GM23338 (cell line): ENCODE data around the gene DAB1. TPM values are rescaled to one million over a fixed set of nuclear protein-coding genes. Genes with fewer than 3 reads are reported as not detected.
A peak's percentile ranks its signal among the peaks of the same experiment; 100 is the strongest.

Experiments
- ATAC-seq: fragments of 200-7000 bp; cut with Tn5 transposase; 3 replicates; pipeline ENCODE4 v1.9.1; 2020
- DNase-seq: peaks from one replicate; pipeline ENCODE4 v3.0.0-alpha.2; 2015; ENCODE audit warnings: low spot score
- H2AFZ ChIP-seq: fragments of 200-600 bp; sonication (generic); 2 replicates; pipeline ENCODE4 v1.8.0; 2016; ENCODE audit warnings: antibody characterized with exemption, mild to moderate bottlenecking, moderate library complexity
- H3F3A ChIP-seq: fragments of 200-600 bp; sonication (generic); replicated peaks from 2 replicates; pipeline ENCODE4 v1.8.0; 2017; ENCODE audit warnings: antibody characterized with exemption, mixed run types, low read depth
- H3K27ac ChIP-seq: fragments of 200-600 bp; sonication (generic); 2 replicates; pipeline ENCODE4 v1.6.1; 2016; ENCODE audit warnings: low read depth
- H3K27me3 ChIP-seq: fragments of 200-600 bp; sonication (generic); 2 replicates; pipeline ENCODE4 v1.8.0; 2016; ENCODE audit warnings: mild to moderate bottlenecking, mixed run types, moderate library complexity; ENCODE audit not compliant: insufficient read depth
- H3K36me3 ChIP-seq: fragments of 200-600 bp; sonication (generic); 2 replicates; pipeline ENCODE4 v1.8.0; 2016; ENCODE audit warnings: mild to moderate bottlenecking; ENCODE audit not compliant: insufficient read depth
- H3K4me1 ChIP-seq: fragments of 200-600 bp; sonication (generic); 2 replicates; pipeline ENCODE4 v1.8.0; 2016; ENCODE audit warnings: mild to moderate bottlenecking, moderate library complexity; ENCODE audit not compliant: insufficient read depth
- H3K4me2 ChIP-seq: fragments of 200-600 bp; sonication (generic); 2 replicates; pipeline ENCODE4 v1.7.1; 2017; ENCODE audit warnings: mixed run types
- H3K4me3 ChIP-seq: fragments of 200-600 bp; sonication (generic); 2 replicates; pipeline ENCODE4 v1.6.1; 2016; ENCODE audit warnings: mixed run types
- H3K79me2 ChIP-seq: fragments of 200-600 bp; sonication (generic); replicated peaks from 2 replicates; pipeline ENCODE4 v1.8.0; 2017; ENCODE audit warnings: mild to moderate bottlenecking; ENCODE audit not compliant: insufficient read depth
- H3K9me2 ChIP-seq: fragments of 200-600 bp; sonication (generic); 2 replicates; pipeline ENCODE4 v1.8.0; 2017; ENCODE audit not compliant: insufficient read depth
- H4K20me1 ChIP-seq: fragments of 200-600 bp; sonication (generic); replicated peaks from 2 replicates; pipeline ENCODE4 v1.8.0; 2017; ENCODE audit warnings: mild to moderate bottlenecking; ENCODE audit not compliant: insufficient read depth
- H3K27ac Mint-ChIP-seq: 2 replicates; pipeline ENCODE4 v1.8.0; 2020; ENCODE audit warnings: inconsistent platforms, mild to moderate bottlenecking, moderate library complexity, mixed read lengths
- H3K27me3 Mint-ChIP-seq: 3 replicates; pipeline ENCODE4 v1.8.0; 2022; ENCODE audit warnings: low read depth, mild to moderate bottlenecking, moderate library complexity, mixed read lengths, inconsistent platforms; ENCODE audit not compliant: insufficient read depth, poor library complexity
- H3K36me3 Mint-ChIP-seq: 3 replicates; pipeline ENCODE4 v1.8.0; 2021; ENCODE audit warnings: low read depth, mild to moderate bottlenecking, inconsistent platforms, moderate library complexity, mixed read lengths
- H3K4me1 Mint-ChIP-seq: 3 replicates; pipeline ENCODE4 v1.8.0; 2020; ENCODE audit warnings: mild to moderate bottlenecking, inconsistent platforms, mixed read lengths
- H3K4me3 Mint-ChIP-seq: 3 replicates; pipeline ENCODE4 v1.8.0; 2021; ENCODE audit warnings: moderate library complexity, mild to moderate bottlenecking, inconsistent platforms, mixed read lengths
- H3K9me3 Mint-ChIP-seq: 3 replicates; pipeline ENCODE4 v1.8.0; 2020; ENCODE audit warnings: moderate library complexity, mild to moderate bottlenecking, inconsistent platforms, mixed read lengths
- CREB1 ChIP-seq: fragments of 250-450 bp; sonication (Bioruptor Pico); IDR thresholded peaks from 2 replicates; pipeline ENCODE4 v1.5.0; 2020; ENCODE audit warnings: low read depth, mild to moderate bottlenecking, moderate library complexity
- EZH2 ChIP-seq: fragments of 200-600 bp; sonication (generic); IDR thresholded peaks from one replicate; pipeline ENCODE4 v1.8.0; 2017; ENCODE audit warnings: antibody characterized with exemption, mild to moderate bottlenecking, low read depth; ENCODE audit not compliant: unreplicated experiment
- EZH2phosphoT487 ChIP-seq: fragments of 200-600 bp; sonication (generic); IDR thresholded peaks from one replicate; pipeline ENCODE4 v1.8.1; 2018; ENCODE audit warnings: antibody characterized with exemption; ENCODE audit not compliant: unreplicated experiment
- JUNB ChIP-seq: IDR thresholded peaks from one replicate; pipeline ENCODE4 v1.6.1; 2016; ENCODE audit warnings: antibody characterized with exemption; ENCODE audit not compliant: unreplicated experiment
- NANOG ChIP-seq: IDR thresholded peaks from 2 replicates; pipeline ENCODE4 v1.6.1; 2016; ENCODE audit warnings: antibody characterized with exemption, borderline replicate concordance
- POLR2AphosphoS5 ChIP-seq: IDR thresholded peaks from 2 replicates; pipeline ENCODE4 v1.6.1; 2016; ENCODE audit warnings: antibody characterized with exemption, low read depth
- STAT1 ChIP-seq: IDR thresholded peaks from one replicate; pipeline ENCODE4 v1.6.1; 2016; ENCODE audit warnings: antibody characterized with exemption; ENCODE audit not compliant: unreplicated experiment
- ZNF114 ChIP-seq: fragments of 250-450 bp; sonication (Bioruptor Pico); IDR thresholded peaks from 2 replicates; pipeline ENCODE4 v1.5.0; 2020; ENCODE audit warnings: mild to moderate bottlenecking, moderate library complexity
- ZNF331 ChIP-seq: fragments of 250-450 bp; sonication (Bioruptor Pico); IDR thresholded peaks from 2 replicates; pipeline ENCODE4 v1.5.0; 2020; ENCODE audit warnings: low read depth, mild to moderate bottlenecking, moderate library complexity
- polyA plus RNA-seq: library from polyadenylated mRNA; unstranded; fragments of >200 nt; fragmentation: Nextera tagmentation; extraction: Ambion mirVana; gene quantifications from 2 replicates; pipeline ENCODE4 v1.2.1, GENCODE V29; 2016
- total RNA-seq: library from RNA; depleted of rRNA; stranded (reverse); fragments of >200 nt; shearing (Covaris generic); gene quantifications from 2 replicates; pipeline ENCODE4 v1.2.3, GENCODE V29; 2014
- TF ChIP-seq, protein P1 (sequence below): IDR thresholded peaks from 2 replicates; pipeline ENCODE4 v1.6.1; 2016; ENCODE audit warnings: antibody characterized with exemption
- TF ChIP-seq, protein P2 (sequence below): fragments of 250-450 bp; sonication (Bioruptor Pico); IDR thresholded peaks from 2 replicates; pipeline ENCODE4 v1.5.0; 2020; ENCODE audit warnings: mild to moderate bottlenecking, moderate library complexity
- TF ChIP-seq, protein P3 (sequence below): IDR thresholded peaks from one replicate; pipeline ENCODE4 v1.6.1; 2018; ENCODE audit warnings: antibody characterized with exemption; ENCODE audit not compliant: unreplicated experiment

The DAB1 gene
- total and polyA plus RNA-seq, 2 experiments from 2014 or later: 12.8 to 14.5 TPM

DNA sequence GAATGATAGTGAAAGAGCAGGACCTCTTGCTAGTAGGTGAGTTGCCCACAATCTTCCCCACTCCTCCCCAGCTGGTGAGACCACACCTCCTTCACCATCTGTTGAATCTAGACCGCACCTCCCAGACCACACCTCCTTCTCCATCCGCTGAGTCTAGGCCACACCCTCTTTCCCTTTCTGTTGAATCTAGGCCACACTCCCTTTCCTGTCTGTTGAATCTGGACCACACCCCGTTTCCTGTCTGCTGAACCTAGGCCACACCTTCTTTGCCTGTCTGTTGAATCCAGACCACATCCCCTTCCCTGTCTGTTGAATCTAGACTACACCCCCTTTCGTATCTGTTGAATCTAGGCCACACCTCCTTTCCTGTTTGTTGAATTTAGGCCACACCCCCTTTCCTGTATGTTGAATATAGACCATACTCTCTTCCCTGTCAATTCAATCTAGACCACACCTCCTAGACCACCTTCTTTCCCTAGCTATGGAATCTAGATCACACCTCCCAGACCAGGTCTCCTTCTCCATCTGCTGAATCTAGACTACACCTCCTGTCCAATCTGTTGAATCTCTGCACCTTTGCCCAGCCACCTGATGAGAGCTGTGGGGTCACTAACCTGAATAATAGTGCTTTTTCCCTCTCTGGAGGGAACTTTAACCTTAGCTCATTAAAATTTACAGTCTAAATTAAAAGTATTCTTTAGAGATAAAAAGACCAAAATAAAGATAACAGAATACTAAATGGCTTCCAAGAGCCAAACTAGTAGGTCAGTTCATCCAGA is 116.3 kb downstream of the DAB1 start:
- H2AFZ ChIP-seq: no peak overlapping the region
- TF ChIP-seq ZNF114 (CRISPR knock-in tag) (no peak), CREB1 (CRISPR knock-in tag) (no peak), POLR2AphosphoS5 (no peak), NANOG (no peak), EZH2 (no peak), ZNF331 (CRISPR knock-in tag) (no peak), EZH2phosphoT487 (no peak), JUNB (no peak), STAT1 (no peak)
- TF ChIP-seq, protein P1, sequence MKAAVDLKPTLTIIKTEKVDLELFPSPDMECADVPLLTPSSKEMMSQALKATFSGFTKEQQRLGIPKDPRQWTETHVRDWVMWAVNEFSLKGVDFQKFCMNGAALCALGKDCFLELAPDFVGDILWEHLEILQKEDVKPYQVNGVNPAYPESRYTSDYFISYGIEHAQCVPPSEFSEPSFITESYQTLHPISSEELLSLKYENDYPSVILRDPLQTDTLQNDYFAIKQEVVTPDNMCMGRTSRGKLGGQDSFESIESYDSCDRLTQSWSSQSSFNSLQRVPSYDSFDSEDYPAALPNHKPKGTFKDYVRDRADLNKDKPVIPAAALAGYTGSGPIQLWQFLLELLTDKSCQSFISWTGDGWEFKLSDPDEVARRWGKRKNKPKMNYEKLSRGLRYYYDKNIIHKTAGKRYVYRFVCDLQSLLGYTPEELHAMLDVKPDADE: no peak
- TF ChIP-seq, protein P2, sequence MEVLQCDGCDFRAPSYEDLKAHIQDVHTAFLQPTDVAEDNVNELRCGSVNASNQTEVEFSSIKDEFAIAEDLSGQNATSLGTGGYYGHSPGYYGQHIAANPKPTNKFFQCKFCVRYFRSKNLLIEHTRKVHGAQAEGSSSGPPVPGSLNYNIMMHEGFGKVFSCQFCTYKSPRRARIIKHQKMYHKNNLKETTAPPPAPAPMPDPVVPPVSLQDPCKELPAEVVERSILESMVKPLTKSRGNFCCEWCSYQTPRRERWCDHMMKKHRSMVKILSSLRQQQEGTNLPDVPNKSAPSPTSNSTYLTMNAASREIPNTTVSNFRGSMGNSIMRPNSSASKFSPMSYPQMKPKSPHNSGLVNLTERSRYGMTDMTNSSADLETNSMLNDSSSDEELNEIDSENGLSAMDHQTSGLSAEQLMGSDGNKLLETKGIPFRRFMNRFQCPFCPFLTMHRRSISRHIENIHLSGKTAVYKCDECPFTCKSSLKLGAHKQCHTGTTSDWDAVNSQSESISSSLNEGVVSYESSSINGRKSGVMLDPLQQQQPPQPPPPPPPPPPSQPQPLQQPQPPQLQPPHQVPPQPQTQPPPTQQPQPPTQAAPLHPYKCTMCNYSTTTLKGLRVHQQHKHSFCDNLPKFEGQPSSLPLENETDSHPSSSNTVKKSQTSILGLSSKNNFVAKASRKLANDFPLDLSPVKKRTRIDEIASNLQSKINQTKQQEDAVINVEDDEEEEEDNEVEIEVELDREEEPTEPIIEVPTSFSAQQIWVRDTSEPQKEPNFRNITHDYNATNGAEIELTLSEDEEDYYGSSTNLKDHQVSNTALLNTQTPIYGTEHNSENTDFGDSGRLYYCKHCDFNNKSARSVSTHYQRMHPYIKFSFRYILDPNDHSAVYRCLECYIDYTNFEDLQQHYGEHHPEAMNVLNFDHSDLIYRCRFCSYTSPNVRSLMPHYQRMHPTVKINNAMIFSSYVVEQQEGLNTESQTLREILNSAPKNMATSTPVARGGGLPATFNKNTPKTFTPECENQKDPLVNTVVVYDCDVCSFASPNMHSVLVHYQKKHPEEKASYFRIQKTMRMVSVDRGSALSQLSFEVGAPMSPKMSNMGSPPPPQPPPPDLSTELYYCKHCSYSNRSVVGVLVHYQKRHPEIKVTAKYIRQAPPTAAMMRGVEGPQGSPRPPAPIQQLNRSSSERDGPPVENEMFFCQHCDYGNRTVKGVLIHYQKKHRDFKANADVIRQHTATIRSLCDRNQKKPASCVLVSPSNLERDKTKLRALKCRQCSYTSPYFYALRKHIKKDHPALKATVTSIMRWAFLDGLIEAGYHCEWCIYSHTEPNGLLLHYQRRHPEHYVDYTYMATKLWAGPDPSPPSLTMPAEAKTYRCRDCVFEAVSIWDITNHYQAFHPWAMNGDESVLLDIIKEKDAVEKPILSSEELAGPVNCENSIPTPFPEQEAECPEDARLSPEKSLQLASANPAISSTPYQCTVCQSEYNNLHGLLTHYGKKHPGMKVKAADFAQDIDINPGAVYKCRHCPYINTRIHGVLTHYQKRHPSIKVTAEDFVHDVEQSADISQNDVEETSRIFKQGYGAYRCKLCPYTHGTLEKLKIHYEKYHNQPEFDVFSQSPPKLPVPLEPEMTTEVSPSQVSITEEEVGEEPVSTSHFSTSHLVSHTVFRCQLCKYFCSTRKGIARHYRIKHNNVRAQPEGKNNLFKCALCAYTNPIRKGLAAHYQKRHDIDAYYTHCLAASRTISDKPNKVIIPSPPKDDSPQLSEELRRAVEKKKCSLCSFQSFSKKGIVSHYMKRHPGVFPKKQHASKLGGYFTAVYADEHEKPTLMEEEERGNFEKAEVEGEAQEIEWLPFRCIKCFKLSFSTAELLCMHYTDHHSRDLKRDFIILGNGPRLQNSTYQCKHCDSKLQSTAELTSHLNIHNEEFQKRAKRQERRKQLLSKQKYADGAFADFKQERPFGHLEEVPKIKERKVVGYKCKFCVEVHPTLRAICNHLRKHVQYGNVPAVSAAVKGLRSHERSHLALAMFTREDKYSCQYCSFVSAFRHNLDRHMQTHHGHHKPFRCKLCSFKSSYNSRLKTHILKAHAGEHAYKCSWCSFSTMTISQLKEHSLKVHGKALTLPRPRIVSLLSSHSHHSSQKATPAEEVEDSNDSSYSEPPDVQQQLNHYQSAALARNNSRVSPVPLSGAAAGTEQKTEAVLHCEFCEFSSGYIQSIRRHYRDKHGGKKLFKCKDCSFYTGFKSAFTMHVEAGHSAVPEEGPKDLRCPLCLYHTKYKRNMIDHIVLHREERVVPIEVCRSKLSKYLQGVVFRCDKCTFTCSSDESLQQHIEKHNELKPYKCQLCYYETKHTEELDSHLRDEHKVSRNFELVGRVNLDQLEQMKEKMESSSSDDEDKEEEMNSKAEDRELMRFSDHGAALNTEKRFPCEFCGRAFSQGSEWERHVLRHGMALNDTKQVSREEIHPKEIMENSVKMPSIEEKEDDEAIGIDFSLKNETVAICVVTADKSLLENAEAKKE (CRISPR knock-in tag): no peak
- TF ChIP-seq, protein P3, sequence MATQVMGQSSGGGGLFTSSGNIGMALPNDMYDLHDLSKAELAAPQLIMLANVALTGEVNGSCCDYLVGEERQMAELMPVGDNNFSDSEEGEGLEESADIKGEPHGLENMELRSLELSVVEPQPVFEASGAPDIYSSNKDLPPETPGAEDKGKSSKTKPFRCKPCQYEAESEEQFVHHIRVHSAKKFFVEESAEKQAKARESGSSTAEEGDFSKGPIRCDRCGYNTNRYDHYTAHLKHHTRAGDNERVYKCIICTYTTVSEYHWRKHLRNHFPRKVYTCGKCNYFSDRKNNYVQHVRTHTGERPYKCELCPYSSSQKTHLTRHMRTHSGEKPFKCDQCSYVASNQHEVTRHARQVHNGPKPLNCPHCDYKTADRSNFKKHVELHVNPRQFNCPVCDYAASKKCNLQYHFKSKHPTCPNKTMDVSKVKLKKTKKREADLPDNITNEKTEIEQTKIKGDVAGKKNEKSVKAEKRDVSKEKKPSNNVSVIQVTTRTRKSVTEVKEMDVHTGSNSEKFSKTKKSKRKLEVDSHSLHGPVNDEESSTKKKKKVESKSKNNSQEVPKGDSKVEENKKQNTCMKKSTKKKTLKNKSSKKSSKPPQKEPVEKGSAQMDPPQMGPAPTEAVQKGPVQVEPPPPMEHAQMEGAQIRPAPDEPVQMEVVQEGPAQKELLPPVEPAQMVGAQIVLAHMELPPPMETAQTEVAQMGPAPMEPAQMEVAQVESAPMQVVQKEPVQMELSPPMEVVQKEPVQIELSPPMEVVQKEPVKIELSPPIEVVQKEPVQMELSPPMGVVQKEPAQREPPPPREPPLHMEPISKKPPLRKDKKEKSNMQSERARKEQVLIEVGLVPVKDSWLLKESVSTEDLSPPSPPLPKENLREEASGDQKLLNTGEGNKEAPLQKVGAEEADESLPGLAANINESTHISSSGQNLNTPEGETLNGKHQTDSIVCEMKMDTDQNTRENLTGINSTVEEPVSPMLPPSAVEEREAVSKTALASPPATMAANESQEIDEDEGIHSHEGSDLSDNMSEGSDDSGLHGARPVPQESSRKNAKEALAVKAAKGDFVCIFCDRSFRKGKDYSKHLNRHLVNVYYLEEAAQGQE: no peak

More for the DNA sequence above, 116.3 kb downstream of the DAB1 start:
- Histone ChIP-seq H3K4me2 (no peak overlapping the region), H3K79me2 (no peaks in the 10 kb centered on the region), H3K36me3 (no peaks in the 10 kb centered on the region), H3K4me3 (no peak overlapping the region), H3K27me3 (no peaks in the 10 kb centered on the region), H3K9me2 (peaks cover 9% of the 10 kb centered on the region; the same call in 1 of the 2 replicates), H3K4me1 (peaks cover 10% of the 10 kb centered on the region), H4K20me1 (no peaks in the 10 kb centered on the region), H3K27ac (no peak overlapping the region), H3F3A (no peaks in the 10 kb centered on the region)
- peak; percentile 91 for DNase-seq
- H3K36me3 Mint-ChIP-seq: no peaks in the 10 kb centered on the region
- peaks cover 34% of the 10 kb centered on the region for H3K4me1 Mint-ChIP-seq
- H3K9me3 Mint-ChIP-seq: no peaks in the 10 kb centered on the region; the same call in 2 of the 3 replicates
- ATAC-seq: peak; percentile 86
- H3K4me3 Mint-ChIP-seq: no peak overlapping the region
- no peak overlapping the region for H3K27ac Mint-ChIP-seq
- H3K27me3 Mint-ChIP-seq: peaks cover 7% of the 10 kb centered on the region
